ENCODE results near the gene PREX1. TPM values are rescaled to one million over a fixed set of nuclear protein-coding genes. Genes with fewer than 3 reads are reported as not detected.

Gene PREX1
- total and polyA plus RNA-seq, 2 donors from 2014 or later, result 8.5 to 38.2 TPM

DNA sequence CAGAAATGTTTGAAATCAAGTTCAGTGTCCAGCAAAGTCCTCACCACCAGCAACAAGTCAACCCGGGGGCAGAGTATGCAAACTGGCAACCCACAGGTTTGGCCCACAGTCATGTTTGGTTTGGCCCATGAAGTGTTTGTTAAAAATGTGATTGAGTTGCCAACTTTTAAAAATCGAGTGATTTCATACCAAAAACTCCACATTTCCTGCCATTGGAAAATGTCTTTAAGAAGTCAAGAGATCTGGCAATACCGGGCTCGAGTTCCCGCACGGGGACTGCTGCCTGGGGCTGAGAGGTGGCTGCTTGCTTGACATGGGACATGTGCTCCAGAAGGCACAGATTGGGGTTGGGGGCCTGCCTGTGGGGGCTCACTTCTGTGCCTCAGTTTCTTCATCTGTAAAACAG lies 36.1 kb downstream of the PREX1 start:
- Histone ChIP-seq H3K9ac (ENCODE audit: low read length in 3 of 3) (no peak overlapping the region), H3K27me3 (ENCODE audit: control insufficient read depth, insufficient read depth, low read length) (no peaks in the 10 kb centered on the region), H3K36me3 (ENCODE audit: control insufficient read depth in 2 of 3, insufficient read depth in 3 of 3, low read length in 3 of 3) (no peaks in the 10 kb centered on the region), H3K27ac (ENCODE audit: low read depth in 2 of 2, low read length in 2 of 2) (no peak overlapping the region), H3K4me3 (ENCODE audit: low read length in 3 of 3) (no peak overlapping the region), H3K4me1 (ENCODE audit: control insufficient read depth in 2 of 3, insufficient read depth in 2 of 3, low read depth in 1 of 3, low read length in 3 of 3) (peaks cover 0 to 6% (median 2%) of the 10 kb centered on the region in 3 donors), H3K9me3 (ENCODE audit: control insufficient read depth in 2 of 3, insufficient read depth in 1 of 3, low read length in 3 of 3) (no peaks in the 10 kb centered on the region)
- TF ChIP-seq, protein P1, sequence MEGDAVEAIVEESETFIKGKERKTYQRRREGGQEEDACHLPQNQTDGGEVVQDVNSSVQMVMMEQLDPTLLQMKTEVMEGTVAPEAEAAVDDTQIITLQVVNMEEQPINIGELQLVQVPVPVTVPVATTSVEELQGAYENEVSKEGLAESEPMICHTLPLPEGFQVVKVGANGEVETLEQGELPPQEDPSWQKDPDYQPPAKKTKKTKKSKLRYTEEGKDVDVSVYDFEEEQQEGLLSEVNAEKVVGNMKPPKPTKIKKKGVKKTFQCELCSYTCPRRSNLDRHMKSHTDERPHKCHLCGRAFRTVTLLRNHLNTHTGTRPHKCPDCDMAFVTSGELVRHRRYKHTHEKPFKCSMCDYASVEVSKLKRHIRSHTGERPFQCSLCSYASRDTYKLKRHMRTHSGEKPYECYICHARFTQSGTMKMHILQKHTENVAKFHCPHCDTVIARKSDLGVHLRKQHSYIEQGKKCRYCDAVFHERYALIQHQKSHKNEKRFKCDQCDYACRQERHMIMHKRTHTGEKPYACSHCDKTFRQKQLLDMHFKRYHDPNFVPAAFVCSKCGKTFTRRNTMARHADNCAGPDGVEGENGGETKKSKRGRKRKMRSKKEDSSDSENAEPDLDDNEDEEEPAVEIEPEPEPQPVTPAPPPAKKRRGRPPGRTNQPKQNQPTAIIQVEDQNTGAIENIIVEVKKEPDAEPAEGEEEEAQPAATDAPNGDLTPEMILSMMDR (IDR thresholded peaks at IDR 0.05; ENCODE audit: borderline replicate concordance, extremely low read depth, insufficient read depth), result no peak
- DNase-seq, result no peak
- intact Hi-C loops (cut with DNase I), result no loop called here
- FAIRE-seq, result no peak

DNA sequence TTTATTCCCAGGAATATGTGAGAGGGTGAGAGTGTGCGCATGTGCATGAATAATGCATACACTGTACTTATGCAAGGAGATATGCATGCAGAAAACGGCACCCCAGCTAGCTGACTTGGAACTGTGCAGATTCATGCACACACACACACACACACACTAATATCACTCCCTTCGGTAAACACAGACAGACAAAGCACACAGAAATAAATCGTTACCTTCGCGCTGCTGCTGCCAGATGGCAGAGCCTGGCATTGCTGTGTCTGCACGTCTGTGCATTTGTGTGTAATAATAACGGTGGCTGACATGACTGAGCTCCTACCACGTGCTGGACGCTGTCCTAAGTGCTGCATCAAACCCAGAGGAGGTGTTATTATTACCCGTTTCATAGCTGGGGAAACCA lies 36.8 kb downstream of the PREX1 start:
- Histone ChIP-seq H3K9me3 (ENCODE audit: control insufficient read depth in 2 of 3, insufficient read depth in 1 of 3, low read length in 3 of 3) (no peaks in the 10 kb centered on the region), H3K27me3 (ENCODE audit: control insufficient read depth, insufficient read depth, low read length) (no peaks in the 10 kb centered on the region), H3K4me3 (ENCODE audit: low read length in 3 of 3) (no peak overlapping the region), H3K4me1 (ENCODE audit: control insufficient read depth in 2 of 3, insufficient read depth in 2 of 3, low read depth in 1 of 3, low read length in 3 of 3) (peaks cover 0 to 6% (median 2%) of the 10 kb centered on the region in 3 donors), H3K9ac (ENCODE audit: low read length in 3 of 3) (no peak overlapping the region), H3K36me3 (ENCODE audit: control insufficient read depth in 2 of 3, insufficient read depth in 3 of 3, low read length in 3 of 3) (no peaks in the 10 kb centered on the region), H3K27ac (ENCODE audit: low read depth in 2 of 2, low read length in 2 of 2) (no peak overlapping the region)
- TF ChIP-seq, protein P1 (IDR thresholded peaks at IDR 0.05; ENCODE audit: borderline replicate concordance, extremely low read depth, insufficient read depth), result no peak
- intact Hi-C loops (cut with DNase I), result no loop called here
- peak in 2 of 5 donors; percentile 28 to 42 for DNase-seq
- no peak for FAIRE-seq

DNA sequence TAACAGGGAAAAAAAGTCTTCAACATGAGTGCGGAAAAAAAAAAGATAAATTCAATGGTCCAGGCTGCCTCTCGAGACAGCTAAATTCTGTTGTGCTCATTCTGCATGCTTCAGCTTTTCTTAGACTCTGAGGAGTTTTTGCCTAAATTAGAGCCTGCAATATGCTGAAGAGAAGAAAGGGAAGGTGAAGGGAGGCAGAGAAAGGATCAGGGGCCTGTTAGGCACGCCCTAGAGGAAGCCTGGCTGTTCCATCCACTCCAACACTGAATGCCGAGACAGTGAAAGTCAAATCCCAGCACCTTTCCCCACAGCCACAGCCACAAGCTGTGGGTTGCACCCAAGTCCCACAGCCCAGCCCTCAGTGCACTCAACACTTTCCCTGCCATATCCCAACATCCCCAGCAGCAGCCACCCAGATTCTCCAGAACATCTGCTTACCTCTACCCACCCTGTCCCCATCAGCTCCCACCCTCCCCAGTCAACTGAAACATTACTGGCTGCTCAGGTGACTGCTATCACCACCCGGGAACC lies 37.3 kb downstream of the PREX1 start:
- H3K27me3 ChIP-seq (ENCODE audit: control insufficient read depth, insufficient read depth, low read length), result no peaks in the 10 kb centered on the region
- H3K4me1 ChIP-seq (ENCODE audit: control insufficient read depth in 2 of 3, insufficient read depth in 2 of 3, low read depth in 1 of 3, low read length in 3 of 3), result peaks cover 0 to 6% (median 2%) of the 10 kb centered on the region in 3 donors
- H3K36me3 ChIP-seq (ENCODE audit: control insufficient read depth in 2 of 3, insufficient read depth in 3 of 3, low read length in 3 of 3), result no peaks in the 10 kb centered on the region
- TF ChIP-seq, protein P1 (IDR thresholded peaks at IDR 0.05; ENCODE audit: borderline replicate concordance, extremely low read depth, insufficient read depth), result no peak
- H3K9me3 ChIP-seq (ENCODE audit: control insufficient read depth in 2 of 3, insufficient read depth in 1 of 3, low read length in 3 of 3), result no peaks in the 10 kb centered on the region
- H3K27ac ChIP-seq (ENCODE audit: low read depth in 2 of 2, low read length in 2 of 2), result no peak overlapping the region
- H3K9ac ChIP-seq (ENCODE audit: low read length in 3 of 3), result no peak overlapping the region
- DNase-seq (no peak), FAIRE-seq (no peak)
- intact Hi-C loops (cut with DNase I), result no loop called here
- no peak overlapping the region for H3K4me3 ChIP-seq (ENCODE audit: low read length in 3 of 3)

All from kidney (tissue), 14 donors.